DND-41 (cell line): ENCODE results near the gene TBL1Y.

ENCODE experiments used
- CTCF ChIP-seq: IDR thresholded peaks from 2 replicates; pipeline ENCODE4 v1.5.1; 2012; ENCODE audit warnings: borderline replicate concordance, low read length, moderate library complexity, mild to moderate bottlenecking; ENCODE audit not compliant: poor library complexity, severe bottlenecking; ENCODE audit errors: extremely low read depth
- EZH2 ChIP-seq: IDR thresholded peaks from 3 replicates; pipeline ENCODE4 v1.6.1; 2012; ENCODE audit warnings: borderline replicate concordance, low read depth, mild to moderate bottlenecking, moderate library complexity, low read length, inconsistent platforms; ENCODE audit not compliant: severe bottlenecking

- TF ChIP-seq CTCF (no peak), EZH2 (no peak)
Observed at GRCh38 chrY:6968191-6968590, 57.7 kb downstream of the TBL1Y start.
